Sciatic nerve (tissue), 2 donors: Measurements from ENCODE around the gene POMP. TPM values are rescaled to one million over a fixed set of nuclear protein-coding genes. Genes with fewer than 3 reads are reported as not detected.

Experiments
- ATAC-seq: fragments of 200-7000 bp; cut with Tn5 transposase; one replicate; pipeline ENCODE4 v1.9.1; 2020; ENCODE audit warnings: mild to moderate bottlenecking, moderate library complexity
- DNase-seq: peaks from one replicate; pipeline ENCODE4 v3.0.0-alpha.2; 2020; ENCODE audit warnings: low spot score
- intact Hi-C: fragments of 100-400 bp; cut with DNase I; formaldehyde crosslinking; loops from one replicate; pipeline ENCODE4 v1.14.2; 2022
- total RNA-seq: library from RNA; stranded (reverse); fragmentation: NEBNext Ultra II Directional; extraction: Animal tissue kit (Norgen Biotek cat#: 25700); gene quantifications from one replicate; pipeline ENCODE4 v1.2.1, GENCODE V29; 2021
- donor health status: DM: no; HTN: no; CAD: no.
- donor health status: DM: no; HTN: no; CAD: no.

Gene POMP, protein sequence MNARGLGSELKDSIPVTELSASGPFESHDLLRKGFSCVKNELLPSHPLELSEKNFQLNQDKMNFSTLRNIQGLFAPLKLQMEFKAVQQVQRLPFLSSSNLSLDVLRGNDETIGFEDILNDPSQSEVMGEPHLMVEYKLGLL
- 49.2 TPM for total RNA-seq

- peak; percentile 99 for ATAC-seq
- DNase-seq, result peak; percentile 96
- intact Hi-C loops, result no loop called here
Measured at GRCh38 chr13:28658796-28659620, at the start of gene POMP. TSS of gene POMP (plus strand) at chr13:28659130. CDS start at chr13:28659185, 55 bp downstream.

GRCh38 chr13:28609381-28609780 is 49.5 kb upstream of the POMP start:
- ATAC-seq (no peak), DNase-seq (no peak)
- intact Hi-C loops, result no loop called here

GRCh38 chr13:28609926-28610325 is 49.0 kb upstream of the POMP start:
- intact Hi-C loops, result no loop called here
- no peak for ATAC-seq
- no peak for DNase-seq

- ATAC-seq (no peak), DNase-seq (no peak)
- intact Hi-C loops, result no loop called here
Measured at GRCh38 chr13:28610996-28611395, 47.9 kb upstream of the POMP start.

- ATAC-seq (no peak), DNase-seq (no peak)
- intact Hi-C loops, result no loop called here
Measured at GRCh38 chr13:28611654-28612131, 47.2 kb upstream of the POMP start.

DNA sequence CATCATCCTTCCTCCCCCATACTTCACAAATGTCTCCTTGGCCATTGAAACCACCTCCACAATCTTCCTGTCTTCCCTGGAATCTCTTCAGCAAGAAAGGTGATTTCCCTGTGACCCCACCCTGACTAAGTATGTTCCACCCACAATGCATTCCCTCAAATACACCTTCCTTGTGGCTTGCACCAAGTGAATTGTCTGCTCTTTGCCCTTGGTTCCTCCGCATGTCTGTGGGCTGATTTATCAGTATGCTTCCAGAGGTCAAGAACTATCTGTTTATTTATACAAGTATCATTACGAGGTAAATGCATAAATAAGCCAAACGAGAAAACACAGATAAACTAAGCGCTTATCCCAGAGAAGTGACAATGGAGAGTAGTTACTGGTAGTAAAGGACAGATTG is 45.4 kb upstream of the POMP start:
- intact Hi-C loops, result no loop called here
- no peak for DNase-seq

GRCh38 chr13:28615916-28616446 is 42.9 kb upstream of the POMP start:
- DNase-seq (no peak), ATAC-seq (no peak)
- intact Hi-C loops, result no loop called here

More for the DNA sequence above, 45.4 kb upstream of the POMP start:
- no peak for ATAC-seq

GRCh38 chr13:28618230-28618994 is 40.5 kb upstream of the POMP start:
- DNase-seq, result no peak
- intact Hi-C loops, result no loop called here
- ATAC-seq, result no peak

DNA sequence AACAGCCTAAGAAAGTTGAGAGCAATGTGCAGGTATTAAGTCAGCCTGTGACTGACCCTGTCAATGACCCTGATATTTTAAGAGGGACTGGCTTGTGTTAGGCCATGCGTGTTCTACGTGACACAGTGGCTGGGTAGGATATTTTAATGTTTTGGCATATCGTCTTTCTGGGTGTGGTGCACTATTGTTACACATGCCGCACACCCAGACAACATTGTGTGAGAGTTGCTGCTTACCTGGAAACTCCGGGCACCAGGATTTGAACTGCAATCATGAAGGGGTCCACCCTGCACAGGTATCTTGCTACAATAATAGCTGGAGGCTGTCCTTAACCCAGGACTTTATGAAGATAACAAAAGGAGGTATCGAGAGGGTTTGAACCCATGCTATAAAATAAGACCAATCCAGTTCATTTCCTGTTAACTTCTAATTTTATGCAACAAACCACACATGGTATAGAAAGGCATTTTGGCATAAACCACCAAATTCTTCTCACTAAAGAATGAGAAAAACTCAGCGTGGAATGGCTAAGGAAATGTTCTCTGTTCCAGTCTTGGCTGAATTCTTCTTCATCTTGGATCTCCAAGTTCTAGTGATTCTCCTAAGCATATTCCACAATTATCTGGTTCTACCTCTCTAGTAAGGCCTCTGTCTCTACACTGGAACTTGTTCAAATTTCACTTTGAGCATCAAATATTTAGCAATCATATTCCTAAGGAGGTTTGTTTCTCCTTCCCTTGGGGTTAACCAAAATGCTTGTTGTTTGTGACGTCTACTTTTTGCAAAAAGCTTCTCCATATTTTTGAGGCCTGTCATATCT is 38.7 kb upstream of the POMP start:
- intact Hi-C loops, result no loop called here
- ATAC-seq, result no peak

DNA sequence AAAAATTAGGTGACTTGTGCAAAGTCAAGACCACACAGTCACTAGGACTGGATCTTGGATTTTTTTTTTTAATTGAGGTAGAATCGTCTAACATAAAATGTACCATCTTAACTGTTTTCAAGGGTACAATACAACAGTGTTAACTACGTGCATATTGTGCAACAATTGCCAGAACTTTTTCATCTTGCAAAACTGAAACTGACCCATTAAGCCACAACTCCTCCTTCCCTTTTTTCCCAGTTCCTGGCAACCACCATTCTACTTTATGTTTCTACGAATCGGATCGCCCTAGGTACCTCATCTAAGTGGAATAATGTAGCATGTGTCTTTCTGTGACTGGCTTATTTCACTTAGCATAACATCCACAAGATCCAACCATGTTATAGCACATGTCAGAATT is 37.5 kb upstream of the POMP start:
- ATAC-seq (peak; percentile 46), DNase-seq (no peak)
- intact Hi-C loops, result no loop called here

More for the DNA sequence above, 38.7 kb upstream of the POMP start:
- DNase-seq, result no peak

- ATAC-seq (peak; percentile 76), DNase-seq (no peak)
- intact Hi-C loops, result no loop called here
Measured at GRCh38 chr13:28622286-28622685, 36.6 kb upstream of the POMP start.

DNA sequence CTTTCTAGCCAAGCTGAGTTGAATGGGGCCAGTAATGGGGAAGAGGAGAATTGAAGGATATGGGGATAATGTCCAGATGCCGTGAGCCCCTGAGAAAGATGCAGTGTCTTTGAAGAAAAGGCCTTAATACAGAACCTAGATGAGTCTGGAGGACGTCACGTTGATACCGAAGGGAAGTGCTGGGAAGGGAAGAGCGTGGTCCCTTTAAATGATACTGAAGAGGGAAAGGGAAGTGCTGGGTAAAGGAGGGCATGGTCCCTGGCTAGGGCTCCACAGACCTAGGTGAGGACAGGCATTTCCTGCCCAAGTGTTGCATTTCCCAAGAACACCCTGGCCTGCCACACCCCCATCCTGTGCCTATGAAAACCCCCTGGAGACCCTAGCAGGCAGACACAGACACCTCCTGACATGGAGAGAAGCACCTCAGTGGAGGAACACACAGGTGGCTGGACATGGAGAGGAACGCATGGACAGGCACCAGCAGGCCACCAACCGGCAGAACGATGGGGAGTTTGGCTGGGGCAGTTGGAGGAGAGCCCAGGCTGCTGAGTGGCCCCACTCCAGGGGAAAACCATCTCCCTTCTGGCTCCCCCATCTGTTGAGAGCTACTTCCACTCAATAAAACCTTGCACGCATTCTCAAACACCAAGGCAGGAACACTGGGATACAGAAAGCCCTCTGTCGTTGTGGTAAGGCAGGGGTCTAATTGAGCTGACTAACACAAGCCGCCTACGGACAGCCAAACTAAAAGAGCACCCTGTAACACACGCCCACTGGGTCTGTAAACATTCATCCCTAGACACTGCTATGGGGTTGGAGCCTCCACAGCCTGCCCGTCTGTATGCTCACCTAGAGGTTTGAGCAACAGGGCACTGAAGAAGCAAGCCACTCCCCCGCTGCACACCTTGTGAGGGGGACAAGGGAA is 34.9 kb upstream of the POMP start:
- intact Hi-C loops, result no loop called here
- DNase-seq (no peak), ATAC-seq (no peak)

GRCh38 chr13:28624707-28625432 is 34.1 kb upstream of the POMP start:
- intact Hi-C loops, result no loop called here
- ATAC-seq (no peak), DNase-seq (no peak)

DNA sequence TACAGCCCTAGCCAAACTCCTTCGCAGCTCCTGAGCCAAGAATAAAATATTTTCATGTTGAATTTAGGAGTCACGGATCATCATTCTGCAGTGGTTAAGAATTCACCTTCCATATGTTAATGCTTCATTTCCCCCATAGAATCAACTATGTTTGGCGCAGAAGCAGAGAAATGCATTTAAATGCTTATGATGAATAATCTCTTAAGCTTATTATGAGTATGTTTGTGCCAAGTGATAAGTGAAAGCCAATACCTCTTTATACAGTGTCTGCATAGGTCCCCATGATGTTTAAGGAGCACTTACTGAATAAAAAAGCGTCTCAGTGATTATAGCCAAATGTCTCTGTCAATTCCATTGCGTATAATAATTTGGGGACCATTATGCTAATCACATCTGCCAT is 32.7 kb upstream of the POMP start:
- intact Hi-C loops, result no loop called here
- DNase-seq, result no peak
- no peak for ATAC-seq

DNA sequence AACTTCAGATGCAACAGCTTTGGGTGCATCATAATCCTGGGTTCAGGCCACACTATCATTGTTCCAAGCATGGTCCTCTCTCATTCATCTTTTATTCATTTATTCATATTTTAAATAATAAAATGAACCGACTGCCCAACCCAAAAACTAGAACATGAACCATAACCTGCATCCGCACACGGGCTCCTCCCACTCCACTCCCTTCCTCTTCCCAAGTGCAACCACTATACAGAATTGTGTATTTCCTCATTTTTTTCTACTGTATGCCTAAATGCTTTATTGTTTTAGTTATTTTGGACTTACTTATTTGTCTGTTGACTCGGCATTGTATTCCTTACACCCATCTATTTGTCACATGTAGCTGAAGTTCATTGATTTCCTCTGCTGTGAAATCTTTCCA is 30.7 kb upstream of the POMP start:
- DNase-seq, result no peak
- intact Hi-C loops, result no loop called here
- no peak for ATAC-seq

- ATAC-seq (no peak), DNase-seq (no peak)
- intact Hi-C loops, result no loop called here
Measured at GRCh38 chr13:28630869-28631268, 28.1 kb upstream of the POMP start.

GRCh38 chr13:28631801-28632200 is 27.1 kb upstream of the POMP start:
- DNase-seq (no peak), ATAC-seq (no peak)
- intact Hi-C loops, result no loop called here
